Effector CD8-positive, alpha-beta T cell (primary cell): ENCODE measurements around the gene NPHP4.

Experiments
- DNase-seq: peaks from one replicate; lab custom pipeline; 2025; lab: John Stamatoyannopoulos, UW

The NPHP4 gene

DNA sequence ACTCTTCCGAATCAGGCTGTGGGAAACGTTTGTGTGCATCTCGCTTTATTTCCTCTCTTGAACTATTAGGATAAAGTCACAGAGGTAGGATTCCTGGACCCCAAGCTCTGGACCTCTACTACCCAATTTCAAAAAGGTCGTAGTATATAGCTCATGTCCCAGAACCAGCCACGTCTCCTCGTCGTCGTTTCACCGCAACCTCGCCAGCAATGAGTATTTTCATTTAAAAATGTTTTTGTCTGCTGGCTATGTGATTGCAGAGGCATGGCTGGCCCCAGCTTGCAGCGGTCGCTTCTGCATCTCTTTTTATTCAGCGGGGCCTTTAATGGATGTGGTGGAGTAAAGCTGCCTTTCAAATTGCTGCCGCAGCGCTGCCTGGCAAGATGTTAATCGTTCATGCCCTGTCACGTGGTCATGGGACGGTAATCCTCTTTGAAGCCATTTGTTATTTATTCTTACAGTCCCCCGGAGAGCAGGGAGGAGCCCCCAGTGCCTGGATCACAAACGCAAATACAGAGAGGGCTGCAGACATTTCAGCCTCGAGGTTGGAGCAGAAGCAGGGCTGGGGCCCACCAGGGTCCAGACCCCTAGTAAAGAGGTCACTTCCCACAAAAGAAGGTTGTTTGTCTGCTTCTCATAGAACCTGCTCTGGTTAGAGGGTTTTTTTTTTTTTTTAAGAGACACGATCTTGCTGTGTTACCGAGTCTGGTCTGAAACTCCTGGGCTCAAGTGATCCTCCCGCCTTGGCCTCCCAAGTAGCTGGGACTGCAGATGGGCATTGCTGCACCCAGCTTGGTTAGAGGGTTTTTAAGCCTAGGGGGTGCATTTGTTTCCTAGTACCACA is 11.6 kb upstream of the NPHP4 start:
- DNase-seq, result no peak

DNA sequence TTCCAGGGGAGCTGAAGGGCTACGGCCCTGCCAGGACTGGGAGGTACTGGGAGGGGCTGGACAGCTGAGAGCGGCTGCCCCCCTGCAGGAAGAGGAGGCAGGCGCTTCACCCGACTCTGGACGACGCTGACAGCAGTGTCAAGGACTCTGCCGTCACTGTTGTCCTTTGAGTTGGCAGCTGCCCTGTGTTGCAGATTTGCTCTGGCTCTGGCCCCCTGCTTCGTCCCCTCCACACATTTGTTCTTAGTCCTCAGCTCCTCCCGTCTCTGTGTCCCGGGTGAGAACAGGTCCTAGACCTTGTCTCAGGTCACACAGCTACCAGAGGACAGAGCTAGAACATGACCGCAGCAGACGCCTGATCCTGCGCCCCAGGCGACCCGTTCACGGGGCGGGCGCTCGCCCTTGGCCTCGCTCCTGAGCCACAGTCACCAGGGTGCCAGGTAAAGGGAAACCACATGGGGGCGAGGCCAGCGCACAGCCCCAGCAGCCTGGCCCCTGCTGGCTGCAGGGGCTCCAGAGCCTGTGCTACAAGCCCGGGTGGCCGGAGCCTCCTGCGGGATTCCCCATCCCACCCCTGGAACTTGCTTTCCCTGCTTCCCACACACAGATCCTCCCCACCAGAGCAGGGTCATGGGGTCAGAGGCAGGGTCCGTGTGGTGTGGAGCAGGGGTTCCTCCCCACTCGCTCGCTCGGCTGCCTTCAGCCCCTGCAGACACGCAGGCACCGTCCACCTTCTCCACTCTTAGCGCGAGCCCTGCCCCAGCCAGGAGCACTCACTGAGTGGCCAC is 10.7 kb upstream of the NPHP4 start:
- no peak for DNase-seq

DNA sequence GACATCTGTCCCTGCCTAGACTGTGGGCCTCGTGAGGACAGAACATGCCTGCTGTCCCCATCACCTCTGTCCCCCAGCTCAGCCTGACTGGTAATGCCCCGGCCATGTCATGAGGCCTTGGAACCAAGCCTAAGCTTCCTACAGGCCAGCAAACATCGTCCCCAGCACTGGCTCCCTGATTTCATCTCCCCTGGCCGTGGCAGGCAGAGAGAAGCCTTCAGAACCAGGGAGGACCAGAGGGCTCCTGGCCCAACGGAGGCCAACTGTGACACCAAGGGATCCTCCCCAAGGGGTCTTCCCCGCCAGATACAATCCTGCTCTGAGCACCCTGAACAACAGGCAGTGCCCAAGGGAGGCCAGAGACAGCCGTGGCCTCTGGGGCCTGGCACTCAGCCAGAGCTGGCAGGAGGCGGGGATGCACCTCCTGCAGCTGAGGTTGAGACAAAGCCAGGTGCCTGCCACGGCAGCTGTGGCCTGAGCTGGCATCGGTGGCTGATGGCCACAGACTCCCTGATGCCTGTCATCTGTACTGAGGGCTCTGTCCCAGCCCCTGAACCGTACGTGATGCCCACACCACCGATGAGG is 9.9 kb upstream of the NPHP4 start:
- DNase-seq, result no peak

DNA sequence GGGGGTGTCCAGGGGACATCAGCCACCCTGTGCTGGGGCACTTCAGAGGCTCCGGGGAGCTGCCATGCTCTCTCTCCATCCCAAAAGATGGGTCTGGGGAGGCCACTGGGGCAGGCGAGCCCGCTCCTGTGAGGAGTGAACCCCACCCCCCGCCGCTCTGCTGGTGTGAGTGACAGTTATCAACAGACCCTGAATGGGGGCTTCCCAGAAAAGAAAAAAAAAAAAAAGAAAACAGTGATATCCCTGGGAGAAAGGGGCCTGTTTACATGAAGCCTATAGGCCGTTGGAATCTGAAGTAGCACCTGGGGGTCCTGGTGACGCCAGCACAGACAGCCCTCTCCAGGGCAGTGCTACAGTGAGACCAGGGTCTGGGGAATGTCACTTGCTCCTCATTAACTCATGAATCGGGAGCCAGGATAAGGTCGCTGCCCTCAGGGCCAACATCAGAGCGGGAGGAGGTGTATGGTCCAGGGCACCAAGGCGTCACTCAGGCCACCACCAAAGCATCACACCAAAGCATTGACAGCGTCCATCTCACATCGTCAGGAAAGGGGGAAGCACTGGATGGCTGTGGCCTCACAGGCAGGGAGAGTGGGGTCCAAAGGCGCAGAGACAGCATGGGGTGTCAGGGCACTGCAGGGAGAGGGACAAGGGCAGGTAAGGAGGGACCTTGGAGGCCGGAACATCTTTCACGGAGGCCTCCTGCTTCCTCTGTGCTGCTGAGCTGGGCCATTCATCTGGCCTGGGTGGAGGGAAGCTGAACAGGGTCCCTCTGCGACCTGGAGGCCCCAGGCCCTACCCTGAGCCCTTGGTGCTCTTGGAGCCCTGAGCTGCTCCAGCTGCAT is 8.4 kb upstream of the NPHP4 start:
- no peak for DNase-seq

DNA sequence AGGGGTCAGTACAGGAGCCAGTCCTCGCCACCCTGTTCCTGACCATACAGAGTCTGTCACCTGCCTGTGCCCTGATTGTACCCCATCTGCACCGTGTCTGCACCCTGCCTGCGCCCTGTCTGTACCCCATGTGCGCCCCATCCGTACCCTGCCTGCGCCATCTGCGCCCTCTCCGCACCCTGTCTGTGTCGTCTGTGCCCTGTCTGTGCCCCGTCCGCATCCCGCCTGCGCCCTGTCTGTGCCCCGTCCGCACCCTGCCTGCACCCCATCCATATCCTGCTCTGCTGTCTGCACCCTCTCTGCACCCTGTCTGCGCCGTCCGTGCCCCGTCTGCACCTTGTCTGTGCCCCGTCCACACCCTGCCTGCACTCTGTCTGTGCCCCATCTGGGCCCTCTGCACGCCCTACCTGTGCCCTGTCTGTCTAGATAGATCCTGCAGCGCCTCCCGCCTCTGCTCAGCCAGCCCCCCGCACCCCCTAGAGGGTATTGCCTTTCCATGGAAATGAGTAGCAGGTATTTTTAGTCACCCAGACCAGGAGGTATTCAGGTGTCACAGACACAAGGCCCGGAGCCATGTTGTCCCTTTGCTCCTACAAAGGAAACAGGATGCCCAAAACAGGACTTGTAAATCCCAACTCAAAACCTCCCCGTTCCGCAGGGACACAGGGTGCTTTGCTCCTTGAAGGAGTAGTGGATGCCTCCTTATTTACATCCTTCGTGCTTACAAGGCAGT is 7.7 kb upstream of the NPHP4 start:
- DNase-seq, result no peak

DNA sequence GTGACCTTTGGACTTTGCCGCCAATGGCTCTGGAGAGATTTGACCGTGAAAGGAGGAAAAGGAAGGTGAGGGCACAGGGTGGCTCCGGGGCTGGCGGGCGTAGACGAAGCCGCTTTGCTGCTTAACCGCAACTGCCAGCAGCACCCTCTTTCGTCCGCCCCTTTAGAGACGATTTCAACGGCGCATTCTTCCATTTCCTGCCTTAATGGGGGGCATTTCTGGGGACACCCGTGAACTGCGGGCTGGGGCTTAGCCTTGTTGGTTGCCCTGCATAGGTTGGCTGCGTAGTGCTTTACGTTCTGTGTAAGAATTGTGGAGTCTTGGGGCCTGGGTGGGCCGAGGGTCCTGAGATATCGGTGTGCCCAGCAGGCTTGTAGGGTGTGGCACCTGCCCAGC is 6.7 kb upstream of the NPHP4 start:
- DNase-seq, result no peak

DNA sequence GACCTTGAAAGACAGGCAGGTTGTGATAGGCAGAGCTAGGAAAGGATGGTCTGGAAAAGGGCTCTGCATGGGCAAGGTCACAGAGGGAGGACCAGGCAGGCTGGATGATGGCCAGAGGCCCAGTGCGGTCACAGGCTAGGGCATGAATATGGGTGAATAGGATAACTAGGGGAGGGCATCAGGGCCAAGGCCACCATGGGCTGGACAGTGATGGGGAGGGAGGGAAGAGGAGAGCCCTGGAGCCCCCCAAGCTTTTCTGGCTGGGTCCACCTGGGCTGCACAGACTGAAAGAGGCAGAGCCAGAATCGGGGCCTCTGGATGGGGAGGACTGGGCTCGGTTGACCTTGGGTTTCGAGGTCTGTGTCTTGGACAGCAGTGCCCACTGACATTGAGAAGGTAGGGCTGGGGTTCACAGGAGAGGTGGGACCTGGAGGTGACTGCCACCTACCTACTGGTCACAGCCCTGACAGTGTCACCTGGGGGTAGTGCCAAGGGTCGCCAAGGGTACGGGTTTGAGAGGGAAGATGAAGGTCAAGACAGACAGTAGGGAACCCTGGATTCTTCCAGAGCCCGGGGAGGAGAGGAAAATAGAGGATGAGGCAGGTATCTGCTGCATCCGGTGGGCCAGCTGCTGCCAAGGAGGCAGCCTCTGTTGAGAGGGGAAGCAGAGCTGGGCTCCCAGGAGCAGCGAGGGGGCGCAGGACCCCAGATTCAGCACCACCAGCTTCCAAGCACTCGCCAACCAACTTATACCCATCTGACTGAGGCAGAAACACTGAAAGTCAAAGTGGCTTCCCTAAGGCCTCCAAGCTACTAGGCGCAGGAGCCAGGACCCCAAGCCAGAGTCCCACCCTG is 6.1 kb upstream of the NPHP4 start:
- DNase-seq, result no peak

DNA sequence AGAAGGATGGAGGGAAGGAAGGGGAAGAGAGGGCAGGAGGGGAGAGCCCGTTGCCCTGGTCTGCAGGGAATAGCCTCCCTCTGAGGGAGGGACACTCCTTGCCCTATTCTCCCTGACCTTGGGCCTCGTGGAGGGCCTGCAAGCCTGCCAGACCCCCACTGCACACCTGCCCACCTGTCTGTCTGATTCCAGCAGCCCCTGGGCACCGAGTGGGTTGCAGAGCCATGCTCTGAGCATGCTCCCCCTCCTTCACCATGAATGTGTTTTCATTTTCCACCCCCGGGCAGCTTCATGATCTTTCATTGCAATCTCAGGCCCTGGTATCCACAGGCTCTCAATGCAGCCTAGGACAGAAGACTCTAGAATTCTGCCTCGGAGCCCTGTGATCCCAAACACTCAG is 5.1 kb upstream of the NPHP4 start:
- no peak for DNase-seq

DNA sequence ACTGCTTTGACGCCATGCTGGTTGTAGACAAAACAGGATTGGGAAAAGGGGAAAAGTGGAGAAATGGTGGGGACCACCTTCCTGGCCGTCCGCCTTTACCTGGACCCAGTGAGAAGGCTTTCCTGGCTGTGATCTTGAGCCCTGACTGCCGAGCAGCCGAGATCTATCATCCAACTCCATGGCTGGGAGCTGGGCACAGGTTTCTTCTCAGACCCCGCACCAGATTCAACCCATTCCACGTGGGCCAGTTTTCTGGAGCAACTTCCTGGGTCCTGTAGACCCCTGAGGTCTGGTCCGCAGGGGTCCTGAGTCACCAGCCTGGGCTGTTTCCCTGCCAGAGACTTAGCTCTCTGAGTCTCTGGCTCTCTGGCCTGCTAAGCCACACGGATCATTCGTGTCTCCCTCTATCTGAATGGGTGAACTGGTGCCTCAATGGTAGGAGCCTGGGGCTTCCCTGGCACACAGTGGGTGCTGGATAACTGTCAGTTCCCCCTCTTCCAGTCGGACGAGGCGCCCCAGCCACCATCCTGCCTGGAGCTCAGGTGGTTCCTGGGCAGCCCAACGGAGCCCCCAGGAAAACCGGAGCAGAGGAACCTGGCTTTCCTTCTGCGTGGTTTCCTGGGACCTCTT is 4.5 kb upstream of the NPHP4 start:
- no peak for DNase-seq

DNA sequence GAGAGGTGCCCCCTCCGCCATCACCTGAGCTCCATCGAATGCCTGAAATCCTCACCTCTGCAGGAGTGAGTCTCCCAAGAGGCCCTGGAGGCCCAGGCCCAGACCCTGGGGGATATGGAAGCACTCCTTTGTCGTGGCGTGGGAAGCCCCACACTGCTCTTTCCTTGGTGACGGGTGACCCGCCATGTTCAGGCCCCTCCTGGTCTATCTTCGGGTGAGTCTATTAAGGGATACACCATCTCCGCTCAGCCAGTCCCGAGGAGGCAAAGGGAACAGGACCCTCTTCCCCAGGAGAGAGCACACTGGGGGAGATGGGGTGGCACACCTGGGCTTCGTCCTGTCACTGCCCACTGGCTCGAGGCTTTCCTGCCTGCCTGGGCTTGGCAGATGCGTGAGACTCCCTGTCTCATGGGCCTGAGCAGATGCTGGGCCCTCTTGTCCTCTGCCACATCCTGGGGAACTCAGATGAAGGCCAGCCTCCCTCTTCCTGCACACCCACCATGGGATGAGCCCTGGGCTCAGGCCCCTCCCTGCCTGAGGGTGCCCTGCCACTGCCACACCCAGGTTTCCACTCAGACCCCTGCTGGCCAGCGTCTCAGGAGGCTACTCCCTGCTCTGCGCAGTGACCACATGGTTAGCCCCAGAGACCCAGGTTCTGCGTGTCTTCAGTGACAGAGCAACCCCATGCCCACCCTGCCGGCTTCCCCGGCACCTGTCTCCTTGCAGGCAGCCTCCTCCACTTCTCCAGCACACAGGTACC is 3.8 kb upstream of the NPHP4 start:
- DNase-seq, result no peak

DNA sequence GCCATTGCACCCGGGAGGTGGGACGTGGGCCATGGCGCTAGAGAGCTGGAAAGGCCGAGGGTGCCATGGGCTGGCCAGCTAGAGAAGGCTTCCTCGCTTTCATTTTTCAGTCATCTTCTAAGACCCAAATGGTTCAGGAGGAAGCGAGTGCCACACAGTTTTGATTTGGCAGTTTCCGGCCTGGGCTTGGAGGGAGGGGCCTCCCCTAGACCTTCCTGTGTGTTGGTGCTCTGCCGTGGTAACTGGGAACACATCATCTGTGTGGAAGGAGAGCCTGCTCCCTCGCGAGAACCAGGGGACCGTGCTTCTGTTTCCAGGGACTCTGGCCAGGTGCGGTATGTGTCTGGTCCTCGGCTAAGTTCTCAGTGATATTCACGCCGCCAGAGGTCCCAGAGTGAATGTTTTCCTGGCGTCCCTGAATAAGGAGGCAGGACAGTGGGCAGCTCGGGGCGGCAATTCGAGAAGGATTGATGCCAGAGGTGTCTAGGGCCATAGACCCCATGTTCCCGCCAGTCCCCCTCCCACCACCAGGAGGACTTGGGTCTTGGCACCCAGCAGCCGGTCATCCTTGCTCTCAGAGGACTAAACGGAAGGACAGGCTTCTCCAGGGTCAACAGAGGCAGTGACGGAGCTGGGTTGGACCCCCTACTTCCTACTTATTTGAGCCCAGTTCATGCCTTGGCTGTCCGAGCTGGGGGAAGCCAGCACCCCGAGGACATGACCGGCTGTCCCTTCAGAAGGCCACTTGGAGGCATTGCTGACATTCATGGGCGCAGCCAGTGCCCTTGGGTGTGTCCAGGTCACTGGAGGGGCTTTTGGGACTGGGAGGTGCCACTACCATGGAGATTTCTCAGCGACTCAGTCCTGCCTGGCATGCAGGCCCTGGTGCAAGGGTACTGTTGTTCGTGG is 2.7 kb upstream of the NPHP4 start:
- peak; percentile 37 for DNase-seq

DNA sequence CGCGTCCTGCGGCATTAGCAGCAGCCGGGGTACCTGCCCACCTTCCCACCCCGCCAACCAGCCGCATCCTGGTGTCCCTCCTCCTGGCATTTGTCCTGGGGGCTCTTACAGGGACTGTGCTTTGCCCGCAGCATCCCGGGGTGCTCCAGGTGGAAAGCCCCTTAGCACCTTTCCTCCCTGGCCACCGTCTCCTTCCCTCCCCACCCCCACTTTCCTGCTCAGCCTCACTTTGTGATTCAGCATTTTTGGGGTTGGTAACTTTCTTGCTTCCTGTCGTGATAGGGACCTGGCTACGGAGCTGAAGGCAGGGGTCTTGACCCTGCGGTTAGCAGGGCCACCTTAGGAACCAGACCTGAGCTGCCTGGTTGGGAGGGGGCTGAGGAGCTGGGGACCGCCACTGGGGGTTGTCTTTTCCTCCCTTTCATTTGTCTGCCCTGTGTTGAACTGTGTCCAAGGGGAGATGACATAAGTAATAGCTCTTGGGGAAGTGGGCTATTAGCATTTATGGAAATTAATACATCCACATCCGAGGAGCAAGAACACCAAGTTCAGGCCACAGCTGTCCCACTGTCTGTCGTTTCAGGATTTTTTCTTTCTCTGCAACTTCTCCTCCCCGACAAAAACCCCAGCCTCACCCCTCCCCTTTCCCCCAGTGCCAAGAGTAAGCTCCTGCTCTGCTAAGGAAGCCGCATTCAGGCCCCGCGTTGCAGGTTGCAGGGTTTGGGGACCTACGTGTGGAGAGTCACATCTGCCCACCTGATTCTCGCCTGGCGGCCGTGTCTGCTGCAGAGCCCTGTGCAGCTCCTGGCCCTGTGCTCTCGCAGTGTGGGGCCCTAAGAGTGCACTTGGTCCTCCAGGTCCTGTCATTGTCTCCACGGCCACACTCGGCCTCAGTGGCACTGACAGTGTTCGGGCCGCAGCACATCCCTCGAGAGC is 1.6 kb upstream of the NPHP4 start:
- DNase-seq, result no peak

DNA sequence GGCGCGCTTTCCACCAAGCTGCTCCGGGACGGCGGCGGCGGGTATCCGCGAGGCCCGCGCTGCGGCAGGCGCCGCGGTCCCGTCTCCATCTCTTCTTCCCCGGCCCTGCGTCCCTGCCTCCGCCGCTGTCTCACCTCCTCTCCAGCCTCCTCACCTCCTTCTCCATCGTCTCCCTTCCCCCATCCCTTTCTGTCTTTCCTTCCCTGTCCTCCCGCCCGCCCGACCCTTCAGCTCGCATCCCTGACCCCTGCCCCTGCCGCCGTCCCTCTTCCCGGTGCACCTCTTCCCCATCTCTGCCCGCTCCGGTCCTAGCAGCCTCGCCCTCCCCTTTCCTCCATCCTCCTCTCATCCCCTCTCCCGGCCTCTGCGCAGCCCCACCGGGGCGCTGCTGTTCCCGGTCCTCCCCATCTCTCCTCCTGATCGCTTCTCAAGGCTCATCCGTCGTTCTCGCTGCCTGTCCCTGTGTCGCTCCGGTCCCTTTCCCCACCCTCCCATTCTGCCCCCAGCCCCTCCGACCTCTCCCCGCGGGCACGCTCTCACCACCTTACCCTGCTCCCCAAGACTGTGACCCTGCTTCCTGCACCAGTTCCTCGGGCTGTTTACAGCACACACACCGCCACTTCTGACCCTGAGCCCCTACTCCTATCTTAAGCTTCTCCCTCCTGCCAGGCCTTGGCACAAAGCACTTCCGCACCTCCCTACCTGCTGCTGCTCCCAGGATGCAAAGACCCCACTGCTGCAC is 760 bp upstream of the NPHP4 start:
- no peak for DNase-seq

DNA sequence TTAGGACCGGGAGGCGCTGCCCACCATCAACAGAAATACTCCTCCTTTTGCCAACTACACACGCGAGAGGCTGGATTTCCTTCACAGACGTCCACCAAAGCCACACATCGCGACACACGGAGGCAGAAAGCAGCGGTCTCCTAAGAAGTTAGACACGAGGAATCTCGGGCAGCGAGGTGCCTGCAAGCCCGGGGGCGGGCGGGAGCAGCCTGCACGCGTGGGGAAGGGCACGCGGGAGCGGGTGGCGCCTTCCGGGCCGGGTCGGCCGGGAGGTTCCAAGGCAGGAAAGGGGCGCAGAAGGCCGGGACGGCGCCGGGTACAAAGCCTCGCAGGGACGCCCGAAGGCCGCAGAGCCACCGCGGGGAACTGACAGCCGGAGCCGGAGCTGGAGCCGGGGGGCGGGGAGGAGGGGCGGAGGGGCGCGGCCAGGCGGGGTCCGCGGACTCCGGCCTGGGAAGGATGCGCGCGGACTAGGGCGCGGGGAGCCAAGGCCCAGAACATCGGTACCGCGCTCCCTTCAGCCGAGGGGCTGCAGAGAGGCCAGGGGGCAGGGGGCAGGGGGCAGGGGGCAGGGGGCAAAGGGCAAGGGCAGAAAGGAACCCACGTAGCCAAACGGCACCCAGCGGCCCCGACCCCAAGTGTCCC is 722 bp downstream of the NPHP4 start:
- DNase-seq, result peak; percentile 28

DNA sequence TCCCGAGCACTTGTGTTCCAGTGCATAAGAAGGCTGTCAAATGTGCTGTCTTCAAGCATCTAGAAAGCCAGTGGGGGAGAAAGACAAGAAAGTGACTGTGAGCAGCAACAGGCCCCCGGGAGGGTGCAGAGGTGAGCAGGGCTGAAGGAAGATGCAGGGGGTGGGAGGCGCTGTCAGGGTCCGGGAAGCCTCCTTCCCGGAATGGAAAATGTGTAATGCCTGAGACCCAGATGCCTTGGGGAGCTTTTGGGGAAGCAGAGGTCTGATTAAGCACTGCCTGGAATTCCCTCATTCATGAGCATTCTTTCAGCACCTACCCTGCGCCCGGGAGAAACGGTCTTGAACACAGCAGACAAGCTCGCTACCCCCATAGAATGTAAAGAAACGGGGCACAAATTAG is 1.3 kb downstream of the NPHP4 start:
- no peak for DNase-seq
